WTC11 (cell line): ENCODE results near the gene ITPR3. TPM values are rescaled to one million over a fixed set of nuclear protein-coding genes. Genes with fewer than 3 reads are reported as not detected.
A peak's percentile ranks its signal among the peaks of the same experiment; 100 is the strongest.

Source experiments
- ATAC-seq: fragments of 200-7000 bp; cut with Tn5 transposase; 2 replicates; pipeline ENCODE4 v1.10.0; 2021; ENCODE audit warnings: mild to moderate bottlenecking, moderate library complexity
- CTCF ChIA-PET: fragments of 300-600 bp; sonication (Branson Sonifier 250); formaldehyde crosslinking; loops from one replicate; lab custom pipeline; 2021; ENCODE audit warnings: antibody characterized with exemption; lab: Charles Lee
- POLR2A ChIA-PET: fragments of 350-600 bp; sonication (Branson Sonifier 250); formaldehyde crosslinking; loops from one replicate; lab custom pipeline; 2021; ENCODE audit warnings: antibody characterized with exemption; lab: Charles Lee
- DNase-seq: peaks from one replicate; pipeline ENCODE4 v3.0.0; 2021; ENCODE audit warnings: low spot score
- H3K27ac Mint-ChIP-seq: 2 replicates; pipeline ENCODE4 v1.8.0; 2021; ENCODE audit warnings: mixed read lengths
- H3K27me3 Mint-ChIP-seq: 2 replicates; pipeline ENCODE4 v1.8.0; 2021; ENCODE audit warnings: low read depth, mild to moderate bottlenecking, moderate library complexity, mixed read lengths
- H3K36me3 Mint-ChIP-seq: 2 replicates; pipeline ENCODE4 v1.8.0; 2021; ENCODE audit warnings: mixed read lengths
- H3K4me1 Mint-ChIP-seq: 2 replicates; pipeline ENCODE4 v1.8.0; 2022; ENCODE audit warnings: mixed read lengths
- H3K4me3 Mint-ChIP-seq: 2 replicates; pipeline ENCODE4 v1.8.0; 2021; ENCODE audit warnings: mild to moderate bottlenecking, moderate library complexity, mixed read lengths
- H3K9me3 Mint-ChIP-seq: 2 replicates; pipeline ENCODE4 v1.8.0; 2021; ENCODE audit warnings: mixed read lengths
- AFF4 ChIP-seq: sonication (generic); formaldehyde crosslinking; IDR thresholded peaks from 2 replicates; pipeline ENCODE4 v1.8.1; 2023; ENCODE audit warnings: mild to moderate bottlenecking, missing genetic modification reagents, borderline replicate concordance
- ATF1 ChIP-seq: sonication (generic); formaldehyde crosslinking; IDR thresholded peaks from 2 replicates; pipeline ENCODE4 v1.8.1; 2023; ENCODE audit warnings: mild to moderate bottlenecking, moderate library complexity, missing genetic modification reagents
- ATF3 ChIP-seq: sonication (generic); formaldehyde crosslinking; conservative IDR thresholded peaks from 2 replicates; pipeline ENCODE4 v1.8.1; 2022; ENCODE audit warnings: mild to moderate bottlenecking, missing genetic modification reagents
- CDX4 ChIP-seq: fragments of 250-450 bp; sonication (Bioruptor Pico); IDR thresholded peaks from 2 replicates; pipeline ENCODE4 v1.9.0; 2021; ENCODE audit warnings: moderate library complexity, mild to moderate bottlenecking, inconsistent platforms, borderline replicate concordance
- ETV6 ChIP-seq: sonication (generic); formaldehyde crosslinking; IDR thresholded peaks from 2 replicates; pipeline ENCODE4 v1.8.1; 2022; ENCODE audit warnings: mild to moderate bottlenecking, missing genetic modification reagents
- GRHL2 ChIP-seq: fragments of 250-450 bp; sonication (Bioruptor Pico); IDR thresholded peaks from 2 replicates; pipeline ENCODE4 v1.8.0; 2022; ENCODE audit warnings: mild to moderate bottlenecking, moderate library complexity; ENCODE audit not compliant: insufficient replicate concordance, severe bottlenecking
- GTF2I ChIP-seq: fragments of 250-450 bp; sonication (Bioruptor Pico); conservative IDR thresholded peaks from 2 replicates; pipeline ENCODE4 v1.4.0; 2021; ENCODE audit warnings: mild to moderate bottlenecking
- HMGA2 ChIP-seq: fragments of 250-450 bp; sonication (Bioruptor Pico); IDR thresholded peaks from 2 replicates; pipeline ENCODE4 v1.4.0; 2021; ENCODE audit warnings: mild to moderate bottlenecking, moderate library complexity
- HMGXB4 ChIP-seq: sonication (generic); formaldehyde crosslinking; IDR thresholded peaks from 2 replicates; pipeline ENCODE4 v1.8.1; 2023; ENCODE audit warnings: mild to moderate bottlenecking, moderate library complexity, missing genetic modification reagents
- JAZF1 ChIP-seq: fragments of 250-450 bp; sonication (Bioruptor Pico); IDR thresholded peaks from 2 replicates; pipeline ENCODE4 v1.9.0; 2021; ENCODE audit warnings: moderate library complexity, mild to moderate bottlenecking, inconsistent platforms
- NFATC4 ChIP-seq: fragments of 250-450 bp; sonication (Bioruptor Pico); IDR thresholded peaks from 2 replicates; pipeline ENCODE4 v1.9.0; 2021; ENCODE audit warnings: mild to moderate bottlenecking
- NFYB ChIP-seq: sonication (generic); formaldehyde crosslinking; conservative IDR thresholded peaks from 2 replicates; pipeline ENCODE4 v1.8.0; 2022; ENCODE audit warnings: low read depth, missing genetic modification reagents
- NR1H2 ChIP-seq: sonication (generic); formaldehyde crosslinking; IDR thresholded peaks from 2 replicates; pipeline ENCODE4 v1.9.0; 2021; ENCODE audit warnings: mild to moderate bottlenecking, moderate library complexity, missing genetic modification reagents
- NR2C2 ChIP-seq: sonication (generic); formaldehyde crosslinking; IDR thresholded peaks from 2 replicates; pipeline ENCODE4 v1.8.0; 2022; ENCODE audit warnings: mild to moderate bottlenecking, missing genetic modification reagents
- OVOL2 ChIP-seq: fragments of 250-450 bp; sonication (Bioruptor Pico); IDR thresholded peaks from 2 replicates; pipeline ENCODE4 v1.9.0; 2021; ENCODE audit warnings: mild to moderate bottlenecking, borderline replicate concordance
- PRRX2 ChIP-seq: fragments of 250-450 bp; sonication (Bioruptor Pico); IDR thresholded peaks from 2 replicates; pipeline ENCODE4 v1.8.0; 2021; ENCODE audit warnings: mild to moderate bottlenecking
- ZNF263 ChIP-seq: sonication (generic); formaldehyde crosslinking; IDR thresholded peaks from 2 replicates; pipeline ENCODE4 v1.8.1; 2022; ENCODE audit warnings: low read depth, mild to moderate bottlenecking, moderate library complexity, missing genetic modification reagents
- ZNF317 ChIP-seq: sonication (generic); formaldehyde crosslinking; IDR thresholded peaks from 2 replicates; pipeline ENCODE4 v1.8.1; 2023; ENCODE audit warnings: low read depth, mild to moderate bottlenecking, moderate library complexity, missing genetic modification reagents, borderline replicate concordance
- ZNF396 ChIP-seq: fragments of 250-450 bp; sonication (Bioruptor Pico); IDR thresholded peaks from 2 replicates; pipeline ENCODE4 v1.8.0; 2021; ENCODE audit warnings: mild to moderate bottlenecking, moderate library complexity, borderline replicate concordance
- ZNF425 ChIP-seq: fragments of 250-450 bp; sonication (Bioruptor Pico); conservative IDR thresholded peaks from 2 replicates; pipeline ENCODE4 v1.9.0; 2021; ENCODE audit warnings: mild to moderate bottlenecking
- ZNF671 ChIP-seq: fragments of 250-450 bp; sonication (Bioruptor Pico); IDR thresholded peaks from 2 replicates; pipeline ENCODE4 v1.8.0; 2021; ENCODE audit warnings: mild to moderate bottlenecking
- total RNA-seq: library from RNA; stranded (reverse); gene quantifications from 3 replicates; pipeline ENCODE4 v1.2.3, GENCODE V29; 2021

The ITPR3 gene
- total RNA-seq, 1 experiment from 2014 or later: 47.3 TPM

- Mint-ChIP-seq H3K27me3 (no peaks in the 10 kb centered on the region), H3K4me3 (no peak overlapping the region), H3K9me3 (no peaks in the 10 kb centered on the region), H3K27ac (peak overlapping the region; percentile 70; the same call in 1 of the 2 replicates), H3K4me1 (no peaks in the 10 kb centered on the region; the same call in 1 of the 2 replicates), H3K36me3 (no peaks in the 10 kb centered on the region)
- TF ChIP-seq HMGXB4 (CRISPR knock-in tag): no peak
- no peak for TF ChIP-seq NR2C2 (CRISPR knock-in tag)
- TF ChIP-seq ZNF671: no peak
- no peak for TF ChIP-seq ZNF263
- no peak for TF ChIP-seq NFATC4 (CRISPR knock-in tag)
- TF ChIP-seq NR1H2 (CRISPR knock-in tag): no peak
- no peak for TF ChIP-seq HMGA2 (CRISPR knock-in tag)
- TF ChIP-seq GRHL2: no peak
- TF ChIP-seq ZNF396 (CRISPR knock-in tag): no peak
- TF ChIP-seq ZNF317 (CRISPR knock-in tag): no peak
- no peak for TF ChIP-seq GTF2I (CRISPR knock-in tag)
- no peak for TF ChIP-seq JAZF1 (CRISPR knock-in tag)
- no peak for TF ChIP-seq OVOL2 (CRISPR knock-in tag)
- no peak for TF ChIP-seq AFF4 (CRISPR knock-in tag)
- no peak for TF ChIP-seq ATF1
- TF ChIP-seq CDX4 (CRISPR knock-in tag): no peak
- TF ChIP-seq NFYB (CRISPR knock-in tag): no peak
- no peak for ATAC-seq
- ChIA-PET CTCF (no interaction called here), POLR2A (no interaction called here)
- DNase-seq: no peak
Observed at GRCh38 chr6:33732817-33733708, 111.9 kb downstream of the ITPR3 start.

- H3K4me3 Mint-ChIP-seq: no peak overlapping the region
- TF ChIP-seq PRRX2 (CRISPR knock-in tag) (no peak), ETV6 (no peak), ATF3 (CRISPR knock-in tag) (no peak), AFF4 (CRISPR knock-in tag) (no peak), ZNF425 (CRISPR knock-in tag) (no peak)
Observed at GRCh38 chr6:33733709-33734007, 112.5 kb downstream of the ITPR3 start.

More at GRCh38 chr6:33733709-33734007, 112.5 kb downstream of the ITPR3 start:
- no peak for DNase-seq
- ATAC-seq: no peak
- Mint-ChIP-seq H3K27ac (no peak overlapping the region), H3K4me1 (no peaks in the 10 kb centered on the region; the same call in 1 of the 2 replicates), H3K36me3 (no peaks in the 10 kb centered on the region), H3K9me3 (no peaks in the 10 kb centered on the region), H3K27me3 (no peaks in the 10 kb centered on the region)
- CTCF ChIA-PET: no interaction called here
- POLR2A ChIA-PET: no interaction called here
